ENCODE results near the gene OVCA2. TPM values are rescaled to one million over a fixed set of nuclear protein-coding genes. Genes with fewer than 3 reads are reported as not detected.

OVCA2 gene
- total RNA-seq, 2 donors from 2014 or later = 35.5 to 49.8 TPM

DNA sequence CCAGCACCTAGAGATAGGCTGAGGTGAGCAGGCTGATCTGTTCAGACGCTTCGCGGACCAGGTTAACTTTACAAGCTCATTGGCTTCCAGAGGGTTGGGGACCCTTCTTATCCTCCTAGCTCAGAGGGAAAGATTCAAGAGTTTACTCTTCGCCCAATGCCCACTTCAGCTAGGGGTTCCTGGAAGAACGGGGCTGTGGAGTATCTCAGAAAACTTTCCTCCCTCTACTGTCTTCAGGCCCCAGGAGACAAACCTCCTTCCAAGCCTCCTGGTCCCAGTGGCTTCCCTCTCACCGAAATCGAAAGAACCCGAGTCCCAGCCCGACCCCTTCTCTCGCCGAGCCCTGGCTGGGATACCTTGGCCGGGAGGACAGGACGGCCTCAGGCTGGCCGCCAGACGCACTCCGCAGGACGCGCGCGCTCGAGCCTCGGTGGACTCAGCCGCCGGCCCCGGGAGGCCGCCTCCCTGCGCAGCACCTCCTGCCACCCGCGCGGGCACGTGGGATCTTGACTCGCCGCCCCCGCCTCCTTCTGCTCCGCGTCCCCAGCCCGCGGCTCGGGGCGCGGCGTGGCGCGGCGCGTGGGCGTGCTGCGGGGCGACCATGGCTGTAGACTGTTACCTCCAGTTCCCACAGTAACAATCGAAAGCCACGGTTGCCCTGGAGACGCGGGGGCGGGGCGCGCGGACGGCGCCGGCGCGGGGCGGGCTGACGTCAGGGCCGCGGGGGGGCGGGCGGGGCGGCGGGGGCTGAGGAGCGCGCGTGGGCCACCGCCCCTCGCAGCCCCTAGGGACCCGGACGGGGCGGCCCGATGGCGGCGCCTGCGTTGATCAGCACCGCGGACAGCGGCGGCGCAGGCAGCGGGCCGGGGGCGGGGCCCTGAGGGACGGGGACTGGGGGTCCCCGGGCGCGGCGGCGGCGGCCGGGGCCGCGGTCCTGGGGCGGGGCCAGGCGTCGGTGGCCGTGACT lies 7.8 kb downstream of the OVCA2 start:
- H3K27ac Mint-ChIP-seq = peak overlapping the region in 1 of 2 donors; percentile 33
- no peaks in the 10 kb centered on the region for H3K9me3 Mint-ChIP-seq
- ATAC-seq = peak; percentile 73 to 82
- peak overlapping the region; percentile 76 for H3K4me3 Mint-ChIP-seq
- peak; percentile 93 for DNase-seq (ENCODE audit: low spot score)
- peaks cover 17 to 18% of the 10 kb centered on the region in 2 donors for H3K4me1 Mint-ChIP-seq (ENCODE audit: low read depth in 2 of 2)
- H3K36me3 Mint-ChIP-seq = no peaks in the 10 kb centered on the region
- no peaks in the 10 kb centered on the region for H3K27me3 Mint-ChIP-seq

DNA sequence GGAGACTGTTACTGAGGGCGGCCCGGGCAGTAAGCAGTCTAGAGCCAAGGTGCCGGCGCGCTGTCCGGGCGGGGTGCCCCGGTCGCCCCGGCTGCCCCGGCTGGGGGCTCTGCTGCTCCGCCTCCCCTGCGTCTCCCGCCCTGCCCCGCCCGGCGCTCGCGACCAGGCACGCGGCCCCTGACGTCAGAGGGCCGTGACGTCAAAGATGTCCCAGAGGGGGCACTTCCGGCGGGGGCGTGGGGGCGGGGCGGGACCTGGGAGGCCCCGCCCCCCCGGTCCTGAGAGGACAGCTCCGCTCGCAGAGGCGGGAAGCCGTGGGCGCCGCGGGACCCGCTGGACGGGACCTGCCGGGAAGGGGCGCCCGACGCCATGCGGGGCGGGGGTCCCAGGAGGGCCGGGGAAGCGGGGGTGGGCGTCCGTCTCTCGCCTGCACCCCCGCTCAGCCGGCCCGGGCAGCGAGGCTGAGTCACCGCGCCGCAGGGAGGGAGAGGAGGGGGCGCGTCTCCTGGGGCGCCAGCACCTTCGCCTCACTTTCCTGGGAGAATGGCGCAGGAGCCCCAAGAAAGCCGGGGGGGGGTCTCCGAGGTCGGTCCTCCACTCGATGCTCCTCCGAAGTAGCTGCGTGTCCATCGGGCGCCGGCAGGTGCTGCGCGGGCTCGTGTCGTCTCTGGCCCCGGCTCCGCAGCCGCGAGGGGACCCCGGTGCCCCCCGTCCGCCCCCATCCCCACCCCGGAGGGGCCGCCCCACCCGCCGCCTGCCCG lies 8.7 kb downstream of the OVCA2 start:
- peak; percentile 46 to 68 for ATAC-seq
- DNase-seq (ENCODE audit: low spot score) = peak; percentile 85
- no peak overlapping the region for H3K27ac Mint-ChIP-seq
- peaks cover 17 to 19% of the 10 kb centered on the region in 2 donors for H3K4me1 Mint-ChIP-seq (ENCODE audit: low read depth in 2 of 2)
- no peaks in the 10 kb centered on the region for H3K27me3 Mint-ChIP-seq
- H3K4me3 Mint-ChIP-seq = peak overlapping the region; percentile 38
- no peaks in the 10 kb centered on the region for H3K9me3 Mint-ChIP-seq
- H3K36me3 Mint-ChIP-seq = no peaks in the 10 kb centered on the region

DNA sequence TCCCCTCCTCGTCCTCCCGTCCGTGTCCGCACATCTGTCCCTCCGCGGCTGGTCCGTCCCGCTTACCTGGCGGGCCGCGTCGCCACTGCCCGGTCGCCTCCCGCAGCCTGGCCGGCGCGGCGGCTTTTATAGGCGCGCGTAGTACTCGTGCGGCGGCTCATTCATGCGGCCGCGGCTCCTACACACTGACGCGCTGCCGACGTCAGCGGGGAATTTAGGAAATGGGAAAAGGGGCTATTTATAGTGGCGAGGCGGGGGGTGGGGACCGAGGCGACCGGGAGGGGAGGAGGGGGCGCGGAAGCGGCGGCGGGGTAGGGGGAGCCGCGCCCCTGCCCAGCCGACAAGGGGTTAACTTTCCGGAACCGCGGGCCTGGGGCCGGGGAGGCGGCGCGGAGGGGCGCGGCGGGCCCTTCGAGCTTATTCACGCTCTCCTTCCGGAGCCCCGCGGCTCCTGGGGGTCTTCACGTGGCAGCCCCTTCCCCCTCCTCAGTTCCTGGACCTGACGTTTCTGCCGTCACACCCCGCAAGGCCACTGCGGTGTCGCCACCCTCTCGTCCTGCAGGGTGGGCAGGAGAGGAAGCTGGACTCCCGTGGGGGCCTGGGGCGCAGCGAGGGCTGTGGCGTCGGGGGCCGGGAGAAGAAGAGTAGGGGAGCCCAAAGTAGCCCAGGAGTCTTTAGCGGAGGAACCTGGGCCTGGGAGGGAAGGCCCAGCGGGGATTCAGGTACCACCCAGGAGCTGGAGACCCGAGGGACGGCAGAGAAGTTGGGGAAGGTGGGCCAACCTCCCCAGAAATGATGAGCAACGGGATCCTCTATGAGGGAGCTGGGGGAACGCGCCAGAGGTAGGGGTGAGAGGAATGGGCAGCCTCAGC lies 9.5 kb downstream of the OVCA2 start:
- DNase-seq (ENCODE audit: low spot score) (no peak), ATAC-seq (no peak)
- Mint-ChIP-seq H3K27me3 (no peaks in the 10 kb centered on the region), H3K27ac (peak overlapping the region in 1 of 2 donors; percentile 1), H3K4me1 (ENCODE audit: low read depth in 2 of 2) (peaks cover 17 to 19% of the 10 kb centered on the region in 2 donors), H3K36me3 (no peaks in the 10 kb centered on the region), H3K9me3 (no peaks in the 10 kb centered on the region), H3K4me3 (peak overlapping the region; percentile 44)

DNA sequence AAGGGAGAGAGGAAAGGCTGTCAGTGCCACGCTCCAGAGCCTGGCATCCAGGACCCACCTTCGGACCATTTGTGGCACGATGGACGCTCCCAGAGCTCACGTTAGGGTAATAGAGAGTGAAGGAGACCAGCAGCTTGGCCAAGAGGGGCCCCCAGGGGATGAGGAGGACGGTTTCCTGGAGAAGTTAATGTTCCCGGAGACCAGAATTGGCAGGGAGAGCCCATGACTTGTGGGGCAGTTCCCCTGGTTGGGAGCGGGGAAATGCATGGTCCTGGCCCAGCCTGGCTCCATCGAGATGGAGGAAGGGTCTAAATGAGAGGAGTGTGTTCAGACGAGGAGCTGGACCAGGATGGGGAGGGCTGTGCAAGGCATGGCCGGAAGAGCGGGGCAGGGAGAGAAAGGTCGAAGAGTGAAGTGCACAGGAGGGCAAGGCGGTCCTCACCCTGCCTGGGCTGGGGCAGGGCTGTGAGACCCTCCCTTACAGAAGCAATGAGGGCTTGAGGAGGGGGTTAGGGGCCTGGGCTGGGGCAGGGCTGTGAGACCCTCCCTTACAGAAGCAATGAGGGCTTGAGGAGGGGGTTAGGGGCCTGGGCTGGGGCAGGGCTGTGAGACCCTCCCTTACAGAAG lies 10.2 kb downstream of the OVCA2 start:
- no peaks in the 10 kb centered on the region for H3K36me3 Mint-ChIP-seq
- ATAC-seq (no peak), DNase-seq (ENCODE audit: low spot score) (no peak)
- H3K9me3 Mint-ChIP-seq = no peaks in the 10 kb centered on the region
- peaks cover 17 to 19% of the 10 kb centered on the region in 2 donors for H3K4me1 Mint-ChIP-seq (ENCODE audit: low read depth in 2 of 2)
- H3K27ac Mint-ChIP-seq = peak overlapping the region in 1 of 2 donors; percentile 1
- no peaks in the 10 kb centered on the region for H3K27me3 Mint-ChIP-seq
- peak overlapping the region; percentile 44 for H3K4me3 Mint-ChIP-seq

DNA sequence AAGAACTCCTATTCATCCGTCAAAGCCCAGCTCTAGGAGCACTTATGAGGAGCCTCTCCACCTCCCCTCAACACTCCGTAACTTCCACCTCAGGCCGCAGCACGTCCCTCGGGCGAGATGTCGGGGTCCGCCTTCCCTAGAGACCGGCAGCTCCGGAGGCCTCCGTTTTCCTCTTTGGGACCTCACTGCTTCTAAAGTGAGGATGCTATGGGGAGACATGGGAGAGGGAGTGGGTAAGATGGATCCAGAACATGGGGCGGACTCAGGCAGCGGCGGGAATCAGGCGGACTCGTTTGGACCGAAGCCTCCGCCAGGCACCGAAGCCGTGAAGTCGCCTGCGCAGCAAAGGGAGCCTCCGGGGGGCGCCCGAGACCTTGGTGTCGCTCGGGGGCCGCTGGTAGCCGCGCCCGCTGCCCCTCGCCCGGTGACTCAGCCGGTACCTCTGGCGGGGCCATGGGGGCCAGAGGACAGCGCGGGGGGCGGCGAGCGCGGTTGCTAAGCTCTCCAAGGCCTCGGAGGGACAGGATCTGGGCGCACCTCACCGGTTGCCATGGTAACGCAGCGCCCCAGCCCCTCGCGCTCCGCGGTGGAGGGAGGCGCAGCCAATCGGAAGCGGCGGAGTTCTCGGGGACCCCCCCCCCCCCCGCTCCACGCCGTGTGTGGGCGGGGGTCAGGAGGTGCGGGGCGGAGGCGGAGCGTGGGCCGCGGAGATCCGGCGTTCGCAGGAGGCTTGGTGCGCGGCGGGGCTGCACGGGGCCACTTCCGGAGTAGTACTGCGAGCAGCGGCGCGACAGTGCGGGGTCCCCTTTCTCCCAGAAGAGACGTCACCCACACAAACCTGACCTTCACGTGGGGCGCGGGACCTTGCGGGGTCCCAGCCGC lies 11.8 kb downstream of the OVCA2 start:
- H3K27me3 Mint-ChIP-seq = no peaks in the 10 kb centered on the region
- ATAC-seq = peak; percentile 44 to 52

DNA sequence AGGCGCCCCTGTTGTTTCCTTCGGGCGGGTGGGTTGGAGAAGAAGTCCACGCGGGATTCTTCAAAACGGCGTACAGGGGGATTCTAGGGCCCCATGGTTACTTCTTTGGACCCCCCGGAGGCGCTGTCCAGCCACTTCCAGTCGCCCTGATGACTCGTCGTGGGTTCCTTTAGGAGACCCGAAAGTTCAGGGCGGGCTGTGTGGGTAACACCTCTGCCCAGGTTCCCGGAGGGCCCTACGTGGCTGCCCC lies 12.4 kb downstream of the OVCA2 start:
- no peaks in the 10 kb centered on the region for H3K36me3 Mint-ChIP-seq
- peak overlapping the region; percentile 51 to 55 for H3K27ac Mint-ChIP-seq
- H3K4me1 Mint-ChIP-seq (ENCODE audit: low read depth in 2 of 2) = peaks cover 17 to 19% of the 10 kb centered on the region in 2 donors
- DNase-seq (ENCODE audit: low spot score) (peak; percentile 82), ATAC-seq (no peak)
- H3K4me3 Mint-ChIP-seq = peak overlapping the region; percentile 80
- no peaks in the 10 kb centered on the region for H3K27me3 Mint-ChIP-seq
- H3K9me3 Mint-ChIP-seq = no peaks in the 10 kb centered on the region

More for the DNA sequence above, 11.8 kb downstream of the OVCA2 start:
- peak overlapping the region; percentile 80 for H3K4me3 Mint-ChIP-seq
- H3K4me1 Mint-ChIP-seq (ENCODE audit: low read depth in 2 of 2) = peaks cover 17 to 19% of the 10 kb centered on the region in 2 donors
- peak overlapping the region; percentile 55 to 56 for H3K27ac Mint-ChIP-seq
- peak; percentile 88 for DNase-seq (ENCODE audit: low spot score)
- no peaks in the 10 kb centered on the region for H3K9me3 Mint-ChIP-seq
- no peaks in the 10 kb centered on the region for H3K36me3 Mint-ChIP-seq

DNA sequence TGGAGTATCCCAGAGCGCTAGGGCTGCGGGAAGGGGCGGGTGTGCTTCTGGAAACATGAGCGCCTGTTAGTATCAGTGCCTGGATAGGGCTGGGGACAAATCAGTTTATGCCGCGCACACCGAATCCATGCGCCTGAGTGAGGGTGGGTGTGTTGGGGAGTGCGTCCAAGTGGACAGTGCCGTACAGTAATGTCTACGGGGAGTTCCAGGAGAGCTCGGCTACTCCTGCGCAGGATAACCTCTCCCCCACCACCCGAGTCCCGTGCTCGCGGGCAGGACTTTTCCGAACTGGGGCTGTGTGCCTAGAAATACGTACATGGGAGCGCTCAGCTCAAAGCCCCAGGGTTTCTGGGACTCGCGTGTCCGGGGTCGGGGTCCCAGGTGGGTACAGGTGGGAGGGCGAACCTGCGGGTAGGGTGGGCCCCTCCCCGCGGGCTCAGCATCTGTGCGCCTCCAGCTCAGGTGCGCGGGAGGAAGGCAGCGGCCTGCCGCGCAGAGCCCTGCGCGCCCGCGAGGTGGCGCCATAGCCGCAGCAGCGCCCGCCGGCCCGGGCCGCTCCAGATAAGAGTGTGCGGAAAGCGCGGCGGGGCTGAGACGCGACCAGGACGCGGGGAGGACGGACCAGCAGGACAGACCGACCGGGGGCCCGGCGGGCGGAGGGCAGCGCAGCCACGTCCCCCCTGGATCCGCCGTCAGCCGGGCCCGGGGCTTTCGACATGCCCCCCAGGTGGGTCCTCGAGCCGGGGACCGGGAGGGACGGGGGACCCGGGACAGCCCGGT lies 12.9 kb downstream of the OVCA2 start, which contains the start of gene HIC1:
Gene HIC1, plus strand, starts transcription at position 592 of the 780 bp plus-strand sequence. CDS start 1,588 bp downstream, outside the sequence.
- ATAC-seq = peak; percentile 65 to 71
- Mint-ChIP-seq H3K4me1 (ENCODE audit: low read depth in 2 of 2) (peaks cover 20 to 22% of the 10 kb centered on the region in 2 donors), H3K9me3 (no peaks in the 10 kb centered on the region), H3K27me3 (no peaks in the 10 kb centered on the region), H3K27ac (peak within 1 kb of the TSS; percentile 51 to 55), H3K36me3 (no peaks in the 10 kb centered on the region), H3K4me3 (peak within 1 kb of the TSS; percentile 80)
- DNase-seq (ENCODE audit: low spot score) = peak; percentile 85

DNA sequence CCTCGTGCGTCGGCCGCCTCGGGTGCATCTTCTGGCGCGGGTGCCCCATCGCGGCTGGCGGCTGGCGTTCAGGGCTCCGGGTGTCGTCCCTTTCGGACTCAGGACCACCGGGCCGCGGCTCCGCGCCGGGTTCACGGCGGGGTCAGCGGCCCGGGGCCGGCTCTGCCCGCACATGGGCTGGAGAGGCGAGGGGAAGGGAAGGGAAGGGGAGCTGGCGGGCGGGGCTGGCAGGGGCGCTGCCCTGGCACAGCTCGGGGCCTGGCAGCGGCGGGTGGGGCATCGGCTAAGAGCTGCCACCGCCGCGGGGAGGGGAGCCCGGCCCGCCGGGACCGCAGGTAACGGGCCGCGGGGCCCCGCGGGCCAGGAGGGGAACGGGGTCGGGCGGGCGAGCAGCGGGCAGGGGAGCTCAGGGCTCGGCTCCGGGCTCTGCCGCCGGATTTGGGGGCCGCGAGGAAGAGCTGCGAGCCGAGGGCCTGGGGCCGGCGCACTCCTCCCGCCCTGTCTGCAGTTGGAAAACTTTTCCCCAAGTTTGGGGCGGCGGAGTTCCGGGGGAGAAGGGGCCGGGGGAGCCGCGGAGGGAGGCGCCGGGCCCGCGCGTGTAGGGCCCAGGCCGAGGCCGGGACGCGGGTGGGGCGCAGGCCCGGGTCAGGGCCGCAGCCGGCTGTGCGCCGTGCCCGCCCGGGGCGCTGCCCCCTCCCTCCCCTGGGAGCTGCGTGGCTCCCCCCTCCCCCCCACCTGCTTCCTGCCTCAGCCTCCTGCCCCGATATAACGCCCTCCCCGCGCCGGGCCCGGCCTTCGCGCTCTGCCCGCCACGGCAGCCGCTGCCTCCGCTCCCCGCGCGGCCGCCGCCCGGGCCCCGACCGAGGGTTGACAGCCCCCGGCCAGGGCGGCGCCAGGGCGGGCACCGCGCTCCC lies 13.7 kb downstream of the OVCA2 start:
- no peak overlapping the region for H3K27ac Mint-ChIP-seq
- no peaks in the 10 kb centered on the region for H3K27me3 Mint-ChIP-seq
- no peaks in the 10 kb centered on the region for H3K9me3 Mint-ChIP-seq
- H3K36me3 Mint-ChIP-seq = peaks cover 3% of the 10 kb centered on the region
- no peak for DNase-seq (ENCODE audit: low spot score)
- H3K4me1 Mint-ChIP-seq (ENCODE audit: low read depth in 2 of 2) = peaks cover 25 to 28% of the 10 kb centered on the region in 2 donors
- peak; percentile 10 to 13 for ATAC-seq
- H3K4me3 Mint-ChIP-seq = peak overlapping the region; percentile 80

DNA sequence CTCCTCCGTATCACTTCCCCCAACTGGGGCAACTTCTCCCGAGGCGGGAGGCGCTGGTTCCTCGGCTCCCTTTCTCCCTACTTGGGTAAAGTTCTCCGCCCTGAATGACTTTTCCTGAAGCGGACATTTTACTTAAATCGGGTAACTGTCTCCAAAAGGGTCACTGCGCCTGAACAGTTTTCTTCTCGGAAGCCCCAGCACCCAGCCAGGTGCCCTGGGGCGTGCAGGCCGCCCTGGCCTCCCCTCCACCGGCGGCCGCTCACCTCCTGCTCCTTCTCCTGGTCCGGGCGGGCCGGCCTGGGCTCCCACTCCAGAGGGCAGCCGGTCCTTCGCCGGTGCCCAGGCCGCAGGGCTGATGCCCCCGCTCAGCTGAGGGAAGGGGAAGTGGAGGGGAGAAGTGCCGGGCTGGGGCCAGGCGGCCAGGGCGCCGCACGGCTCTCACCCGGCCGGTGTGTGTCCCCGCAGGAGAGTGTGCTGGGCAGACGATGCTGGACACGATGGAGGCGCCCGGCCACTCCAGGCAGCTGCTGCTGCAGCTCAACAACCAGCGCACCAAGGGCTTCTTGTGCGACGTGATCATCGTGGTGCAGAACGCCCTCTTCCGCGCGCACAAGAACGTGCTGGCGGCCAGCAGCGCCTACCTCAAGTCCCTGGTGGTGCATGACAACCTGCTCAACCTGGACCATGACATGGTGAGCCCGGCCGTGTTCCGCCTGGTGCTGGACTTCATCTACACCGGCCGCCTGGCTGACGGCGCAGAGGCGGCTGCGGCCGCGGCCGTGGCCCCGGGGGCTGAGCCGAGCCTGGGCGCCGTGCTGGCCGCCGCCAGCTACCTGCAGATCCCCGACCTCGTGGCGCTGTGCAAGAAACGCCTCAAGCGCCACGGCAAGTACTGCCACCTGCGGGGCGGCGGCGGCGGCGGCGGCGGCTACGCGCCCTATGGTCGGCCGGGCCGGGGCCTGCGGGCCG lies 14.7 kb downstream of the OVCA2 start:
- ATAC-seq = no peak
- Mint-ChIP-seq H3K9me3 (no peaks in the 10 kb centered on the region), H3K36me3 (peaks cover 4% of the 10 kb centered on the region), H3K27me3 (no peaks in the 10 kb centered on the region), H3K4me1 (ENCODE audit: low read depth in 2 of 2) (peaks cover 28 to 31% of the 10 kb centered on the region in 2 donors), H3K27ac (no peak overlapping the region), H3K4me3 (peak overlapping the region; percentile 63)
- DNase-seq (ENCODE audit: low spot score) = no peak

DNA sequence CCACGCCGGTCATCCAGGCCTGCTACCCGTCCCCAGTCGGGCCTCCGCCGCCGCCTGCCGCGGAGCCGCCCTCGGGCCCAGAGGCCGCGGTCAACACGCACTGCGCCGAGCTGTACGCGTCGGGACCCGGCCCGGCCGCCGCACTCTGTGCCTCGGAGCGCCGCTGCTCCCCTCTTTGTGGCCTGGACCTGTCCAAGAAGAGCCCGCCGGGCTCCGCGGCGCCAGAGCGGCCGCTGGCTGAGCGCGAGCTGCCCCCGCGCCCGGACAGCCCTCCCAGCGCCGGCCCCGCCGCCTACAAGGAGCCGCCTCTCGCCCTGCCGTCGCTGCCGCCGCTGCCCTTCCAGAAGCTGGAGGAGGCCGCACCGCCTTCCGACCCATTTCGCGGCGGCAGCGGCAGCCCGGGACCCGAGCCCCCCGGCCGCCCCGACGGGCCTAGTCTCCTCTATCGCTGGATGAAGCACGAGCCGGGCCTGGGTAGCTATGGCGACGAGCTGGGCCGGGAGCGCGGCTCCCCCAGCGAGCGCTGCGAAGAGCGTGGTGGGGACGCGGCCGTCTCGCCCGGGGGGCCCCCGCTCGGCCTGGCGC lies 15.4 kb downstream of the OVCA2 start:
- no peaks in the 10 kb centered on the region for H3K9me3 Mint-ChIP-seq
- H3K4me3 Mint-ChIP-seq = no peak overlapping the region
- H3K36me3 Mint-ChIP-seq = peaks cover 4% of the 10 kb centered on the region
- H3K4me1 Mint-ChIP-seq (ENCODE audit: low read depth in 2 of 2) = peaks cover 26 to 27% of the 10 kb centered on the region in 2 donors
- no peak overlapping the region for H3K27ac Mint-ChIP-seq
- DNase-seq (ENCODE audit: low spot score) (no peak), ATAC-seq (no peak)
- H3K27me3 Mint-ChIP-seq = no peaks in the 10 kb centered on the region

Measured in natural killer cell treated with Interleukin-12 subunit alpha and Interleukin-12 subunit beta and Interleukin-15 and Interleukin-18, amount 100 ng/mL, for 72 hours (primary cell).